HL-60/S4 treated with phorbol 12-myristate 13-acetate at 8.2 ng/mL for 4 days and 3 days (cell line): ENCODE data around the gene SRPK1.
"Not testable (repeated sequence)": the region's sequence is repeated elsewhere in the genome, so short reads cannot be mapped to it uniquely, and the experiment has no call there.

ENCODE experiments used
- in situ Hi-C: fragments of 300-500 bp; cut with MboI; formaldehyde crosslinking; loops from 2 replicates; pipeline ENCODE4 v1.15.0; 2022; ENCODE audit warnings: low sequenced_read_pairs

The SRPK1 gene

GRCh38 chr6:35920793-35921732, at the start of gene SRPK1:
TSS of gene SRPK1 (minus strand) at chr6:35921098. CDS start at chr6:35921056, 42 bp downstream.
- in situ Hi-C loops, result no loop called here

DNA sequence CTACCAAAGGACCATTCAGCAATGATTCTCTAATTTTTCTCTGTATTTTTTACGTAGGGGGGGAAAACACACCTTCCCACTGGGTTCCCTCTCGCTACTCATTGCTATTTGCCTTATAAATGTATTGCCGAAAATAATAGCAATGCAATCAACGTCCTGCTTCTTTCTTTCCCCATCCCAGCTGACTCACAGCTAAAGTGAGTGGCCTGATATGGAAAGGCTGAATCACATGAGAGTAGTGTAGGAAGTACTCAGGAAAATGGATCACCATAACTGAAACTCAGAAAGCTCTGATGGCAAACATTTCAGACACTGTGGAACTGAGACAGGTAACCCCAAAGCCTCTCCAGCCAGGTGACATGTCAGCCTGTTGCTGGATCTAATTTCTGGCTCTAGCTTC, 49.3 kb upstream of the SRPK1 start:
- in situ Hi-C loops, result no loop called here

DNA sequence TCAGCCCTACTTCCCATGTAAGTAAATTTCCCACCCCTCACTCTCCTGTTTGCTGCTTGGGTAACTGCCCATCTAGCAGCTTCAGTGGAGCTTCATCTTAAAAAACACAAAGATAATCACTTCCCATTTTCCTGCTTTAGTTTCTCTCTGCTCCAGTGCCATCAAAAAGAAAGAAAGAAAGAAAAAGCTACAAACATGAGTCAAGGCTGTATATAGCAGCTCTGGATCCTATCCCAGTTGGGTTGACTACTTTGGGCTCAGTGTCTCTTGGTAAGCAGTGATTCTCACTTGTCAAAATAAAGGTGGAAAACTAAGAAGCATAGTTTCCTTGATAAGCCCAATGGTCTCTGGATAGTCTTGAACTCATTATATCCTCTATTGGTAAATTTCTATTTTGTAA, 48.7 kb upstream of the SRPK1 start:
- in situ Hi-C loops, result no loop called here

DNA sequence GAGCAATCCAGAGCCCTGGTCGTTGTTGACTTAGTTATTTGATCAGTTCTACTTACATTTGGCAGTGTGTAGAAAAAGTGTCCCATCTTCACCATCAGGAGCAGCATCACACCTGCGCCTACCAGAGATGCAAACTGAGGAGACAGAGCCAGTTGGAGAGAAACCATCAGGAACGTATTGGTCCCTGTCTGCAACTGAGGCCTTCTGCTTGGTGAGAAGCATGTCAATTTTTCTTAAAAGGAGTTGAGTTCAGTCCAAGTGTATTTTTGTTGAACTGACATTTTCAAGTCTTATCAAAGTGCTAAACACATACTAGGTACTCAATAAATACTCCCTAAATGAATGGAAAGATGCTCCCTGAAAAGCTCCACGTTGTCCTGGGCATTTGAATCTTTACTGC, 47.9 kb upstream of the SRPK1 start:
- in situ Hi-C loops, result no loop called here

GRCh38 chr6:35967076-35967774, 46.3 kb upstream of the SRPK1 start:
- in situ Hi-C loops, result no loop called here

GRCh38 chr6:35962779-35963560, 42.1 kb upstream of the SRPK1 start:
- in situ Hi-C loops, result no loop called here

DNA sequence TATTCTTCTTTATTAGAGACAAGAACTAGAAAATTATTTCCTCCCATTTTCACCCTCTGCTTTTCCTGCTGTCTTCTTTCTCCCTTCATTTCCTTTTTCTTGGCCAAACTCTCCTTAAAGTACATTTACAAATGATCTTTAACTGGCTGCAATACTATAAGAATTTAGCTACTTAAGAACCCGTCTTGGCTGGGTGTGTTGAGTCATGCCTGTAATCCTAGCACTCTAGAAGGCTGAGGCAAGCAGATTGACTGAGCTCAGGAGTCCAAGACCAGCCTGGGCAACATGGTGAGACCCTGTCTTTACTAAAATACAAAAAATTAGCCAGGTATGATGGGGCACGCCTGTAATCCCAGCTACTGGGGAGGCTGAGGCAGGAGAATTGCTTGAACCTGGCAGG, 39.3 kb upstream of the SRPK1 start:
- in situ Hi-C loops, result no loop called here

GRCh38 chr6:35955970-35956369, 35.1 kb upstream of the SRPK1 start:
- in situ Hi-C loops, result no loop called here

DNA sequence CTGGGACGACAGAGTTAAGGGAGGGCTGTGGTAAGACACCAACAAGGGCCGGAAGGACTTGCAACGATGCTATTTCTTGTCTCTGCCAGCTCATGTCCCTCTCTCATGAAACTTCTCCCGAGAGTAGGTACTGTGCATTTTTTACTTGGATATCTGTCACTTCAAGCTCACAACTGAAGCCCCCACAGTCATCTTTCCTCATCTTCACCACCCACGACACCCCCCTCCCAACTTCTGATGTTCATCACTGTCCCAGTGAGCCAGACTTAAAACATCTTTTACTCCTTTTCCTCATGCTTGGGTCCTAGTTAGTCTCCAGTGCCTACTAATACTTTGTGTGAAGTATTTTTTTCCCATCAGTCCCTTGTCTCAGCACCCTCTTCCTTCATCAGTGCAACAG, 34.6 kb upstream of the SRPK1 start:
- in situ Hi-C loops, result no loop called here

DNA sequence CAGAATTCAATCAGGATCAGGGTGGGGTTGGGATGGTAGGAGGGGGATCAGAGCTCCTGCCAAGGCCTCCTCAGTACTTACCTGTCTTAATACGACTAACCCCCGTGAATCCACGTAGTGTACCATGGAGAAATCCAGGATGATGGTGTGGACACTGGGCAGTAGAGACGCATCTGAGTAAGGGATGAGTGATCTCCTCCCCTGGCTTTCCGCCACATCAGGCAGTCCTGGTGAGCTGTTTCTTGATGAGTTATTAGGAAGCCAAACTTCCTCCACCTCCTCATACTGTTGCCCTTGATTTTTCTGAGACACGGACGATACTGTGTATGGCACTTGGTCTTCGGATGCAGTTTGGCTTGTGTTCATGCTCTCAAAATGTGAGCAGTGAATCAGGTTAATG, 34.2 kb upstream of the SRPK1 start:
- in situ Hi-C loops, result no loop called here

DNA sequence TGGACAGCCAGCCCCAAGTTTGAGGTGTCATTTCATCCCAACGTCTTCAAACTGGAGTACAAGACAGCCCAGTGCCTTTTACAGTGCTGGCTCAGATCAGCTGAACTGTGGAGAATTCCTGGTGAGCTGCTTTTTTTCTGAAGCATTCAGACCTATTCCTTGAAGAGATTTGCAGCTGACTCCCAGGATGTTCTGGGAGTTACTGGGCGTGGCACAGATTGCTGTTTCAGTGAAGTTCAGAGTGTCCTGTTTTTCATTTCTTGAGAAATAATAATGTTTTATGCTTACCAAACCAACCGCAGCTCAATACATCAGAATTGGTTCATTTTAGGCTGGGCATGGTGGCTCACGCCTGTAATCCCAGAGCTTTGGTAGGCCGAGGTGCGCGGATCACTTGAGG, 33.4 kb upstream of the SRPK1 start:
- in situ Hi-C loops, result no loop called here

DNA sequence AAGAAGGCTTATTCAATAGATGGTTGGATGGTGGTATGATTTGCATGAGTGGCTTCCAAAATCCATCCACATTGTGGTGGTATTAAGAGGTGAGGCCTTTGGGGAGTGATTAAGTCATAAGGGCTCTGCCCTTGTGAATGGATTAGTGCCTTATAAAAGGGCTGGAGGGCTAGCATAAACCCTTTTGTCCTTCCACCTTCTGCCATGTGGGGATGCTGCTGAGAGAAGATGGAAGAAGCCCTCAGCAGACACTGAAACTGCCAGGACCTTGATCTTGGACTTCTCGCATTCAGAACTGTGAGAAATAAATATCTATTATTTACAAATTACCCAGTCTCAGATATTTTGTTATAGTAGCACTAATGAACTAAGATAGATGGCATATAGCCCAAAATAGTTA, 27.8 kb upstream of the SRPK1 start:
- in situ Hi-C loops, result no loop called here

- in situ Hi-C loops, result no loop called here
Measured at GRCh38 chr6:35945650-35946025, 24.7 kb upstream of the SRPK1 start.

GRCh38 chr6:35943390-35943789, 22.5 kb upstream of the SRPK1 start:
- in situ Hi-C loops, result no loop called here

GRCh38 chr6:35942355-35942754, 21.5 kb upstream of the SRPK1 start:
- in situ Hi-C loops, result no loop called here

GRCh38 chr6:35941170-35941569, 20.3 kb upstream of the SRPK1 start:
- in situ Hi-C loops, result not testable (repeated sequence)

- in situ Hi-C loops, result not testable (repeated sequence)
Measured at GRCh38 chr6:35940014-35940413, 19.1 kb upstream of the SRPK1 start.

DNA sequence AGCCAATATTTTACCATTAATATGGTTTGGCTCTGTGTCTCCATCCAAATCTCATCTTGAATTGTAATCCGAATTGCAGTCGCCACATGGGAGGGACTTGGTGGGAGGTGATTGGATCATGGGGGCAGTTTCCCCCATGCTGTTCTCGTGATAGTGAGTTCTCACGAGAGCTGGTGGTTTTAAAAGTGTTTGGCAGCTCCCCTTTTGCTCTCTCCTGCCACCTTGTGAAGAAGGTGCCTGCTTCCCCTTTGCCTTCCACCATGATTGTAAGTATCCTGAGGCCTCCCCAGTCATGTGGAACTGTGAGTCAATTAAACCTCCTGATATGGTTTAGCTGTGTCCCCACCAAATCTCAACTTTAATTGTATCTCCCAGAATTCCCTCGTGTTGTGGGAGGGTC, 18.4 kb upstream of the SRPK1 start:
- in situ Hi-C loops, result not testable (repeated sequence)

- in situ Hi-C loops, result no loop called here
Measured at GRCh38 chr6:35936681-35937359, 15.9 kb upstream of the SRPK1 start.

GRCh38 chr6:35935469-35935868, 14.6 kb upstream of the SRPK1 start:
- in situ Hi-C loops, result no loop called here

GRCh38 chr6:35933844-35934243, 12.9 kb upstream of the SRPK1 start:
- in situ Hi-C loops, result no loop called here
